ENCODE measurements around the gene ADAMTSL3. TPM values are rescaled to one million over a fixed set of nuclear protein-coding genes. Genes with fewer than 3 reads are reported as not detected.
A peak's percentile ranks its signal among the peaks of the same experiment; 100 is the strongest.

Gene ADAMTSL3
- total and polyA plus RNA-seq, 8 donors, result 0.54 to 19.2 (median 6.1) TPM

GRCh38 chr15:83610132-83610531 is 43.8 kb upstream of the ADAMTSL3 start:
- Histone ChIP-seq H3K4me3 (no peak overlapping the region), H3K36me3 (no peaks in the 10 kb centered on the region), H3K27me3 (no peaks in the 10 kb centered on the region), H3K4me1 (peaks cover 0 to 9% (median 8%) of the 10 kb centered on the region in 3 donors), H3K27ac (no peak overlapping the region), H3K9me3 (no peaks in the 10 kb centered on the region)
- no peak for FAIRE-seq
- TF ChIP-seq, protein P1, sequence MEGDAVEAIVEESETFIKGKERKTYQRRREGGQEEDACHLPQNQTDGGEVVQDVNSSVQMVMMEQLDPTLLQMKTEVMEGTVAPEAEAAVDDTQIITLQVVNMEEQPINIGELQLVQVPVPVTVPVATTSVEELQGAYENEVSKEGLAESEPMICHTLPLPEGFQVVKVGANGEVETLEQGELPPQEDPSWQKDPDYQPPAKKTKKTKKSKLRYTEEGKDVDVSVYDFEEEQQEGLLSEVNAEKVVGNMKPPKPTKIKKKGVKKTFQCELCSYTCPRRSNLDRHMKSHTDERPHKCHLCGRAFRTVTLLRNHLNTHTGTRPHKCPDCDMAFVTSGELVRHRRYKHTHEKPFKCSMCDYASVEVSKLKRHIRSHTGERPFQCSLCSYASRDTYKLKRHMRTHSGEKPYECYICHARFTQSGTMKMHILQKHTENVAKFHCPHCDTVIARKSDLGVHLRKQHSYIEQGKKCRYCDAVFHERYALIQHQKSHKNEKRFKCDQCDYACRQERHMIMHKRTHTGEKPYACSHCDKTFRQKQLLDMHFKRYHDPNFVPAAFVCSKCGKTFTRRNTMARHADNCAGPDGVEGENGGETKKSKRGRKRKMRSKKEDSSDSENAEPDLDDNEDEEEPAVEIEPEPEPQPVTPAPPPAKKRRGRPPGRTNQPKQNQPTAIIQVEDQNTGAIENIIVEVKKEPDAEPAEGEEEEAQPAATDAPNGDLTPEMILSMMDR (IDR thresholded peaks at IDR 0.05), result no peak
- ATAC-seq, result no peak
- intact Hi-C loops (cut with DNase I), result no loop called here
- DNase-seq, result no peak
- WGBS, 2 donors, result 91 to 100% methylated on average over 3 of the region's 3 CpGs

- ATAC-seq, result peak; percentile 46 to 94 (median 76)
- Histone ChIP-seq H3K27ac (peak overlapping the region in 2 of 4 donors; percentile 7 to 46), H3K4me3 (no peak overlapping the region), H3K36me3 (no peaks in the 10 kb centered on the region), H3K4me1 (peaks cover 0 to 9% (median 8%) of the 10 kb centered on the region in 3 donors), H3K27me3 (no peaks in the 10 kb centered on the region), H3K9me3 (no peaks in the 10 kb centered on the region)
- no peak for FAIRE-seq
- peak in 5 of 6 donors; percentile 13 to 71 (median 38) for DNase-seq
- TF ChIP-seq, protein P1 (IDR thresholded peaks at IDR 0.05), result no peak
- intact Hi-C loops (cut with DNase I), result no loop called here
- WGBS, 2 donors, result 30 to 33% methylated on average over 9 of the region's 9 CpGs
Measured at GRCh38 chr15:83610901-83611685, 42.8 kb upstream of the ADAMTSL3 start.

- Histone ChIP-seq H3K36me3 (no peaks in the 10 kb centered on the region), H3K27ac (no peak overlapping the region), H3K4me1 (peaks cover 0 to 9% (median 8%) of the 10 kb centered on the region in 3 donors), H3K27me3 (no peaks in the 10 kb centered on the region), H3K4me3 (no peak overlapping the region), H3K9me3 (no peaks in the 10 kb centered on the region)
- intact Hi-C loops (cut with DNase I), result no loop called here
- 80 to 92% methylated on average over 5 of the region's 5 CpGs for WGBS, 2 donors
- FAIRE-seq (no peak), DNase-seq (no peak), ATAC-seq (no peak)
- TF ChIP-seq, protein P1 (IDR thresholded peaks at IDR 0.05), result no peak
Measured at GRCh38 chr15:83612226-83612625, 41.7 kb upstream of the ADAMTSL3 start.

DNA sequence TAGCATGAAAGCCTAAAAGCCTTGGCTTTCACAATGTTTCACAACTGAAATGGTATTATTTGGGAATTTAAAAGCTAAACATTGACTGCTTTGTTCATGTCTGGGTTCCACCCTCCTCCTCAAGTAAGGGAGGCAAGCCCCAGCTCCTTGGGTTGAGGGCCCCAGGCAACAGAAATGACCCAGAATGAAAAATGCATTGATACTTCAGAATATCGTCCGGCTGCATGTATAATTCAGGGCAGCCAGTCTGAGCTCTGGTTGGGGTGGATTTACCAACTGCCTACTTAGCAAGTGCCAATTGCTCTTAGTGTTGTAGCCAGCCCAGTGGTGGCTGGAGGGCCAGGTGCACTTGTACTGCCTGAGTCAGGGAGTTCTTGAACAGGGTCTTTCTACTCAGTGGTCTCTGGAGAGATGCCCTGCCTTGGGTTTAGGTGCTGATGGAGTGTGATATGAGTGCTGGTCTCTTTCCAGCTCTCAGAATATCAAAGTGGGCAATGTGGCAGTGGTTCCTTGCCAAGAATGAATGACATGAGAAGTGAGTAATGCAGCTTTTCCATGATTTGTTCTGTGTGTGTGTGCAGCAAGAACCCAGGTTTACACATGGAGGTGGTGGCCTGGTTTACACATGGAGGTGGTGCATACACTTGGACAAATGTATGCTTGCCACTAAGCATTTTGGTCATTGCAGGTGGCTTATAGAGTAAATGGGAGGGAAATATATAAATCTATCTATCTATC is 40.9 kb upstream of the ADAMTSL3 start:
- DNase-seq (no peak), ATAC-seq (no peak), FAIRE-seq (no peak)
- no peaks in the 10 kb centered on the region for H3K9me3 ChIP-seq
- intact Hi-C loops (cut with DNase I), result no loop called here
- no peak overlapping the region for H3K27ac ChIP-seq
- H3K27me3 ChIP-seq, result no peaks in the 10 kb centered on the region
- H3K36me3 ChIP-seq, result no peaks in the 10 kb centered on the region
- 90 to 96% methylated on average over 2 of the region's 2 CpGs for WGBS, 2 donors
- peaks cover 0 to 9% (median 8%) of the 10 kb centered on the region in 3 donors for H3K4me1 ChIP-seq
- no peak overlapping the region for H3K4me3 ChIP-seq
- TF ChIP-seq, protein P1 (IDR thresholded peaks at IDR 0.05), result no peak
